ENCODE data around the gene GCNA.
"Not testable (repeated sequence)": the region's sequence is repeated elsewhere in the genome, so short reads cannot be mapped to it uniquely, and the experiment has no call there.

The GCNA gene

DNA sequence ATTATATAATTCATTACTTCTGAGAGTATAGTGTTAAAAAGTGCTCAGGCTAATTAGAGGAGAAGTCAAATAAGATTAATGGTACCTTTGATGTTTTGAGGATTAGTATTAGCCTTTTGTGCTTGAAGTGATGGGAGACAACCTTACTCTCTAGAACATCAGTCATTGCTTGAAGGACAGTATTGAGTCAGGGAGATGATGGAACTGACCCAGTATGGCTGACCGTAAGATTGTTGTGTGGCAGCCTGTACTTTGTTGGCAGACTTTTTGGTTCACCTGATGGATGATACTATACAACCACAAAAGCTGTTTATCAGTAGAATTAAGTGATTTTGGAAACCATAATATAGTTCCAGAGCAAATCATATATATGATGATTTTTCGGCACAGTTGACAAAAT is 35.4 kb upstream of the GCNA start:
- DNase-seq (ENCODE audit: low spot score in 2 of 2), result no peak
- Histone ChIP-seq H3K4me3 (no peak overlapping the region), H3K9me3 (no peaks in the 10 kb centered on the region), H3K4me1 (peaks cover 45% of the 10 kb centered on the region), H3K36me3 (replicated peaks) (peaks cover 56% of the 10 kb centered on the region), H3K27me3 (ENCODE audit: low read depth) (no peaks in the 10 kb centered on the region)
- in situ Hi-C loops (cut with MboI; ENCODE audit: low sequenced_read_pairs), result no loop called here

GRCh38 chrX:71543316-71543715 is 34.9 kb upstream of the GCNA start:
- no peaks in the 10 kb centered on the region for H3K27me3 ChIP-seq (ENCODE audit: low read depth)
- H3K9me3 ChIP-seq, result no peaks in the 10 kb centered on the region
- peaks cover 56% of the 10 kb centered on the region for H3K36me3 ChIP-seq (replicated peaks)
- DNase-seq (ENCODE audit: low spot score in 2 of 2), result no peak
- no peak overlapping the region for H3K4me3 ChIP-seq
- H3K4me1 ChIP-seq, result peaks cover 41% of the 10 kb centered on the region
- in situ Hi-C loops (cut with MboI; ENCODE audit: low sequenced_read_pairs), result no loop called here

DNA sequence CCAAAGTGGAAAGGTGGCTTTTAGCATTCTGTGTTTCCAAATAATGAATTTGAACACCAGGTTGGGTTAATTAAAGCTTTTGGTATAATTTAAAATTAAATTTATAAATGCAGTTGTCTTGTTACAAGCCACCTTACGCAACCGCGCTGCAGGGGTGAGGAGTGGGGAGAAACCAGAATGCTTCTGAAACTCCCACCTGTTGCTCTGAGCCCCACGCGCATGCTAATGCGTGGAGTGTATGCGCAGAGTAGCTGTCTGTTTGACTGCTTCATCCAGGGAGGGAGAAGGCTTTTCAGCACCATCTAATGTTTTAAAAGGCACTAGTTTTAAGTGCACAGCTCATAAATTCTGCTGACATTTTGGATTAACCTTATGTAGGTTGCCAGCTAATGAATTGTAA is 32.9 kb upstream of the GCNA start:
- no peak overlapping the region for H3K4me3 ChIP-seq
- H3K27me3 ChIP-seq (ENCODE audit: low read depth), result no peaks in the 10 kb centered on the region
- in situ Hi-C loops (cut with MboI; ENCODE audit: low sequenced_read_pairs), result no loop called here
- no peak for DNase-seq (ENCODE audit: low spot score in 2 of 2)
- H3K4me1 ChIP-seq, result peaks cover 42% of the 10 kb centered on the region
- H3K36me3 ChIP-seq (replicated peaks), result peaks cover 54% of the 10 kb centered on the region
- H3K9me3 ChIP-seq, result no peaks in the 10 kb centered on the region

DNA sequence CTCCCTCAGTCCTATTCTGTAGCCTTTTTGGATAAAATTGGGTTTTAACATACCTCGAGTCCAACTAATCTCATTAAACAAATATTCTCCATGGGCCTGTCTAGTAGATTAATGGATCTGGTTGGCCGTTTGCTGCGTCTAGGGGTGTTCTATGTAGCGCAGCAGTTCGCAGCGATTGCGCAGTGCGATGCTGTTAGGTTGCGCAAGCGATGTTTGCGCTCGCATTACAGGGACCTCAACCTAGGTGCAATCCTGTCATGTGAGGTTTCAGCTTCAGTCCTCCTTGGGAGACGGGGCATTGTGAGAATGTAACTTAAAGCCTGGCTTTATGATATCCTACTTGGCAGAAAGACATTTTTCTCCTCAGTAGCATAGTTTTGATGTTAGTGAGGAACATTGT is 31.4 kb upstream of the GCNA start:
- in situ Hi-C loops (cut with MboI; ENCODE audit: low sequenced_read_pairs), result no loop called here
- Histone ChIP-seq H3K36me3 (replicated peaks) (peaks cover 66% of the 10 kb centered on the region), H3K27me3 (ENCODE audit: low read depth) (no peaks in the 10 kb centered on the region), H3K9me3 (no peaks in the 10 kb centered on the region), H3K4me1 (peaks cover 36% of the 10 kb centered on the region), H3K4me3 (no peak overlapping the region)
- no peak for DNase-seq (ENCODE audit: low spot score in 2 of 2)

- no peak for DNase-seq (ENCODE audit: low spot score in 2 of 2)
- Histone ChIP-seq H3K4me3 (no peak overlapping the region), H3K4me1 (peaks cover 31% of the 10 kb centered on the region), H3K27me3 (ENCODE audit: low read depth) (no peaks in the 10 kb centered on the region), H3K36me3 (replicated peaks) (peaks cover 66% of the 10 kb centered on the region), H3K9me3 (no peaks in the 10 kb centered on the region)
- in situ Hi-C loops (cut with MboI; ENCODE audit: low sequenced_read_pairs), result no loop called here
Observed at GRCh38 chrX:71547339-71547738, 30.9 kb upstream of the GCNA start.

GRCh38 chrX:71549986-71550385 is 28.3 kb upstream of the GCNA start:
- in situ Hi-C loops (cut with MboI; ENCODE audit: low sequenced_read_pairs), result loop anchor here (10.0 kb wide), 1 partner anchor 255 kb away; no protein-coding TSS in a partner anchor
- H3K9me3 ChIP-seq, result no peaks in the 10 kb centered on the region
- no peak overlapping the region for H3K4me3 ChIP-seq
- no peaks in the 10 kb centered on the region for H3K27me3 ChIP-seq (ENCODE audit: low read depth)
- H3K36me3 ChIP-seq (replicated peaks), result peaks cover 69% of the 10 kb centered on the region
- H3K4me1 ChIP-seq, result peaks cover 27% of the 10 kb centered on the region
- no peak for DNase-seq (ENCODE audit: low spot score in 2 of 2)

- peak in 1 of 2 experiments; percentile 86 for DNase-seq (ENCODE audit: low spot score in 2 of 2)
- in situ Hi-C loops (cut with MboI; ENCODE audit: low sequenced_read_pairs), result loop anchor here (10.0 kb wide), 1 partner anchor 256 kb away; no protein-coding TSS in a partner anchor
- H3K36me3 ChIP-seq (replicated peaks), result peaks cover 67% of the 10 kb centered on the region
- peaks cover 31% of the 10 kb centered on the region for H3K4me1 ChIP-seq
- H3K4me3 ChIP-seq, result no peak overlapping the region
- no peaks in the 10 kb centered on the region for H3K9me3 ChIP-seq
- H3K27me3 ChIP-seq (ENCODE audit: low read depth), result no peaks in the 10 kb centered on the region
Observed at GRCh38 chrX:71550578-71550977, 27.7 kb upstream of the GCNA start.

GRCh38 chrX:71556036-71556435 is 22.2 kb upstream of the GCNA start:
- Histone ChIP-seq H3K9me3 (no peaks in the 10 kb centered on the region), H3K4me3 (no peak overlapping the region), H3K27me3 (ENCODE audit: low read depth) (no peaks in the 10 kb centered on the region), H3K36me3 (replicated peaks) (peaks cover 81% of the 10 kb centered on the region), H3K4me1 (peaks cover 21% of the 10 kb centered on the region)
- DNase-seq (ENCODE audit: low spot score in 2 of 2), result peak; percentile 51 to 93
- in situ Hi-C loops (cut with MboI; ENCODE audit: low sequenced_read_pairs), result loop anchor here (10.0 kb wide), 1 partner anchor 261 kb away; no protein-coding TSS in a partner anchor

DNA sequence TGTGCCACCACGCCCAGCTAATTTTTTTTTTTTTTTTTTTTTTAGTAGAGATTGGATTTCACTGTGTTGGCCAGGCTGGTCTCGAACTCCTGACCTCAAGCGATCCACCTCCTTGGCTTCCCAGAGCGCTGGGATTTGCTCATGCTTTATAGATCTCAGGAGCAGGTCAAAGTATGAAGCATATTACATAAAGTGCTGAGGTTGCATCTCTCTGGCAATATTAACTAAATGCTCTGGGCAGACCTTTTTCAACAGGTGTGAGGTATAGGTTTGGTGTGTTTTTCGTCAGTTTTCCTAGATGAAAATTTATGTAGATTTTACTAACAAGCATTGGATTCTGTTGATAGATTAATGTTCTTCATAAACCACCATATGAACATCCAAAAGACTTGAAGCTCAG is 19.3 kb upstream of the GCNA start:
- in situ Hi-C loops (cut with MboI; ENCODE audit: low sequenced_read_pairs), result loop anchor here (10.0 kb wide), 1 partner anchor 264 kb away; no protein-coding TSS in a partner anchor
- Histone ChIP-seq H3K4me3 (no peak overlapping the region), H3K36me3 (replicated peaks) (peaks cover 93% of the 10 kb centered on the region), H3K27me3 (ENCODE audit: low read depth) (no peaks in the 10 kb centered on the region), H3K4me1 (peaks cover 19% of the 10 kb centered on the region), H3K9me3 (no peaks in the 10 kb centered on the region)
- no peak for DNase-seq (ENCODE audit: low spot score in 2 of 2)

DNA sequence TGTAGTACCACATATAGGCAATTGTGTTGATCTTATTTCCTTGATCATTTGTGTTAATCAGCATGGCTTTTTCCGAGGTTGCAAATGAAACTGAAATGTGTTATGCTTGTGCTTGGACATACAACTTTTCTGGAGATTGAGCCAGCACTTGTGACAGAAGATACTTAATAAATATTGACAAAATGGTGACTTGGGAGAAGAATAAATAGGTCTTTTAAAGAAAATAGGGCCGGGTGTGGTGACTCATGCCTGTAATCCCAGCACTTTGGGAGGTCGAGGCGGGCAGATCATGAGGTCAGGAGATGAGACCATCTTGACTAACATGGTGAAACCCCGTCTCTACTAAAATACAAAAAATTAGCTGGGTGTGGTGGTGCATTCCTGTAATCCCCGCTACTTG is 18.5 kb upstream of the GCNA start:
- not testable (repeated sequence) for H3K4me3 ChIP-seq; H3K9me3 ChIP-seq; DNase-seq (ENCODE audit: low spot score in 2 of 2); H3K27me3 ChIP-seq (ENCODE audit: low read depth)
- H3K4me1 ChIP-seq, result peaks cover 14% of the 10 kb centered on the region
- peaks cover 93% of the 10 kb centered on the region for H3K36me3 ChIP-seq (replicated peaks)
- in situ Hi-C loops (cut with MboI; ENCODE audit: low sequenced_read_pairs), result loop anchor here (5.0 to 10.0 kb wide), 2 partner anchors 167 to 265 kb away; no protein-coding TSS in a partner anchor

- no peaks in the 10 kb centered on the region for H3K9me3 ChIP-seq
- in situ Hi-C loops (cut with MboI; ENCODE audit: low sequenced_read_pairs), result loop anchor here (5.0 kb wide), 1 partner anchor 172 kb away; no protein-coding TSS in a partner anchor
- H3K36me3 ChIP-seq (replicated peaks), result peaks cover 99% of the 10 kb centered on the region
- H3K4me3 ChIP-seq, result no peak overlapping the region
- no peak for DNase-seq (ENCODE audit: low spot score in 2 of 2)
- H3K4me1 ChIP-seq, result no peaks in the 10 kb centered on the region
- H3K27me3 ChIP-seq (ENCODE audit: low read depth), result no peaks in the 10 kb centered on the region
Observed at GRCh38 chrX:71563921-71564320, 14.3 kb upstream of the GCNA start.

DNA sequence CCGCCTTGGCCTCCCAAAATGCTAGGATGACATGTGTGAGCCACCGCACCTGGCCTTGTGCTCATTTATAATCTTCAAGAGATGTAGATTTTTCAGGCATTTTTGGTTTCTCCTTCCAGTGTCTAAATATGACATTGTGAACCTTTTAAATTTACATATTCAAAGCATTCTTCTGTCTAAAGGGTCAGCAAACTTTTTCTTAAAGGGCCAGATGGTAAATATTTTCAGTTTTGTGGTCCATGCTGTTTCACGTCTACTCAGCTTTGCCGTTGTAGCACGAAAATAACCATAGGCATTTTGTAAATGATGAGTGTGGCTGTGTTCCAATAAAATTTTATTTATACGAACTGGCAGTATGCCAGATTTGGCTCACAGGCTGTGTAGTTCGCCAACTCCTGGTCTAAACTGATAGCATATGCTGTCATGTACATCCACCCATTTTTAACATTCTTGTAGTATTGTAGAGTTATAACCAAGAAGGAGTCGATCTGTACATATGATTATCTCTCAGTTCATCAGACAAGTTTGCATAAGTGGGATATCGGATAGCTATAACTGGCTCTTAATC is 12.7 kb upstream of the GCNA start:
- Histone ChIP-seq H3K4me3 (no peak overlapping the region), H3K36me3 (replicated peaks) (peaks cover 95% of the 10 kb centered on the region), H3K4me1 (no peaks in the 10 kb centered on the region), H3K27me3 (ENCODE audit: low read depth) (no peaks in the 10 kb centered on the region), H3K9me3 (no peaks in the 10 kb centered on the region)
- in situ Hi-C loops (cut with MboI; ENCODE audit: low sequenced_read_pairs), result no loop called here
- no peak for DNase-seq (ENCODE audit: low spot score in 2 of 2)

DNA sequence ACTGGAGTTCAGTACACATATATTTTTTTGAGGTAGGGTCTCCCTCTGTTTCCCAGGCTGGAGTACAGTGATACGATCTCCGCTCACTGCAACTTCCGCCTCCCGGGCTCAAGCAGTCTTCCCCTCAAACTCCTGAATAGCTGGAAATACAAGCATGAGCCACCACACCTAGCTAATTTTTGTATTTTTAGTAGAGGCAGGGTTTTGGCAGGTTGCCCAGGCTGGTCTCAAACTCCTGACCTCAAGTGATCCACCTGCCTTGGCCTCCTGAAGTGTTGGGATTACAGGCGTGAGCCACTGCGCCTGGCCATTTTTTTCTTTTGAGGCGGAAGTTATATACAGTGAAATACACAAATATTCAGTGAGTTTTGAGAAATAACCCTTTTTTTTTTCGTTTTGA is 6.8 kb upstream of the GCNA start:
- H3K9me3 ChIP-seq; in situ Hi-C loops (cut with MboI; ENCODE audit: low sequenced_read_pairs); H3K27me3 ChIP-seq (ENCODE audit: low read depth); H3K4me3 ChIP-seq; DNase-seq (ENCODE audit: low spot score in 2 of 2); H3K4me1 ChIP-seq: not testable (repeated sequence)
- H3K36me3 ChIP-seq (replicated peaks), result peaks cover 95% of the 10 kb centered on the region

DNA sequence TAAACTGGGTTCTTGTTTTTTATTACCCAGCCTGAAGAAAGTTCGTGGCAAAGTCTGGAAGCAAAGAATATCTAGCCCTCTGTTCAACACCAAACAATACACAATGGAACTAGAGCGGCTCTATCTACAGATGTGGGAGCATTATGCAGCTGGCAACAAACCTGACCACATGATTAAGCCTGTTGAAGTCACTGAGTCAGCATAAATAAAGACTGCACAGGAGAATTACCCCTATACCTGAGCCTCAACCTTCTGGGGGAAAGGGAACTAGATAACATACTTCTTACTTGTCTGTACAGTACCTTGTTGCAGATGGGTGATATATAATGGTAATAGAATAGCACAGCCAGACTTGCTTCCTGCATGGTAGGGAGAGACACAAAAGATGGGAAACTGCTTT is 4.6 kb upstream of the GCNA start:
- no peak for DNase-seq (ENCODE audit: low spot score in 2 of 2)
- H3K4me1 ChIP-seq, result peaks cover 7% of the 10 kb centered on the region
- H3K4me3 ChIP-seq, result no peak overlapping the region
- H3K27me3 ChIP-seq (ENCODE audit: low read depth), result no peaks in the 10 kb centered on the region
- H3K9me3 ChIP-seq, result no peaks in the 10 kb centered on the region
- in situ Hi-C loops (cut with MboI; ENCODE audit: low sequenced_read_pairs), result no loop called here
- H3K36me3 ChIP-seq (replicated peaks), result peaks cover 84% of the 10 kb centered on the region

DNA sequence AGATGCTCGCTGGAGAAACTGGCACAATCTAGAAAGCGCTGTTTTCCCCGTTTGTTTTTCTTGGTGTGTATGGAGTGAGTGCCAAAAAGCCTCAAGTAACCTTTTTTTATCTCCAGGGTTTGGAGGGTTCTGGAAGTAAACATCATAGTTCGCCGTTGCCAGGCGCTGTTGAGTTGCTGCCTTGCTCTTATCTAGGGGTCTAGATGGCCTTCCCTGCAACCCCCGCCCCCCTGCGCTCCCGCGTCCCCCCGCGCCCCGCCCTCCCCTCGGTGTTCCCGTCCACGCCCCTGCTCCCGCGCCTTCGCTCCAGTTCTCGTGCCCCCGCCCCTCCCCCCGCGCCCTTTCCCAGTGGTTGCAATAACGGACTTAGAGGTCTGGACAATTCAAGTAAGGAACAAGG is 555 bp upstream of the GCNA start:
- H3K4me3 ChIP-seq, result no peak overlapping the region
- in situ Hi-C loops (cut with MboI; ENCODE audit: low sequenced_read_pairs), result no loop called here
- peak in 1 of 2 experiments; percentile 21 for DNase-seq (ENCODE audit: low spot score in 2 of 2)
- H3K9me3 ChIP-seq, result no peaks in the 10 kb centered on the region
- H3K4me1 ChIP-seq, result peaks cover 7% of the 10 kb centered on the region
- no peaks in the 10 kb centered on the region for H3K27me3 ChIP-seq (ENCODE audit: low read depth)
- H3K36me3 ChIP-seq (replicated peaks), result peaks cover 56% of the 10 kb centered on the region
